ENCODE results near the gene GPSM3. TPM values are rescaled to one million over a fixed set of nuclear protein-coding genes. Genes with fewer than 3 reads are reported as not detected.

GPSM3 gene
- total RNA-seq, 4 donors from 2014 or later = 2.3 to 9.7 (median 3.5) TPM; not detected in 1

DNA sequence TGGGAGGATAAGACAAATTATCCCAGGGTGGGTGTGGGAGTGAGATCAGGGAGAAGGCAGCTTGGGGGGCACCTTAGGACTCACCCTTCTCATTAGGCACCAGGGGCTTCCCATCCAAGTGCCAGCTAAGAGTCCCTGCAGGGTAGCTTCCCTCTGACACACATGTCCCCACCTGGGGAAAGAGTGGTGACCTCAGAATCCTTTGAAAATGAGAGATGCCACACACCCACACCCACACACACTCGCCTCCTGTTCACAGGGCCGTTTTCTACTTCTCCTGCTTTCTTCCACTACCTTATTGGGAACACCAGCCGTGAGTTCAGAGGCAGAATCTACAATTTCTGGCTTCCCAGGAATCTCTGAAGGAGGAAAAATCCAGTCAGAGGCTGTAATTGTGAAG, 9.4 kb downstream of the GPSM3 start:
- Histone ChIP-seq H3K36me3 (no peaks in the 10 kb centered on the region), H3K4me1 (peaks cover 9 to 14% of the 10 kb centered on the region in 2 donors)

DNA sequence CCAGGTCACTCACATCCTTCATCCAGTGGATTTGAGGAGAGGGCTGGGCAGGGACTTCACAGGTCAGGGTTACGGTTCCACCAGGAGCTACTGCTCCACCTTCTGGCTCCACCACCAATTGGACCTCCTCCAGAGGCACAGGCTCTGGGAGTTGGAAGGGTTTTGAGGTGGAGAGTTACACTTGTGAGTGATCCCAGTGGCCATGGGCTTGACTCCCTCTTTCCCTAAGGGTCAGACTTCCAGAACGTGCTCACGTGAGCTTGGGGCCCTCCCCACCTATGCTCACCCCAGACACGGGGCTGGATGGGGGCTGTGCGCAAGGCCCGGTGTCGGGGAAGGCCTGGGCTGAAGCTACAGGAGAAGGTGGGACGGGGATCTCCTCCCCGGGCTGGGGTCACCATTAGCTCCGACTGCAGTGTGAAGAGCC, 9.9 kb downstream of the GPSM3 start:
- Histone ChIP-seq H3K27me3 (no peaks in the 10 kb centered on the region), H3K4me3 (no peak overlapping the region), H3K9me3 (no peaks in the 10 kb centered on the region), H3K27ac (peak overlapping the region; percentile 3 to 100), H3K4me1 (peaks cover 9 to 14% of the 10 kb centered on the region in 2 donors), H3K36me3 (no peaks in the 10 kb centered on the region)
- intact Hi-C loops (cut with DNase I; ENCODE audit: low total_unique reads) = no loop called here
- DNase-seq = no peak
- TF ChIP-seq POLR2A (IDR thresholded peaks at IDR 0.05) = no peak
- TF ChIP-seq, protein P1, sequence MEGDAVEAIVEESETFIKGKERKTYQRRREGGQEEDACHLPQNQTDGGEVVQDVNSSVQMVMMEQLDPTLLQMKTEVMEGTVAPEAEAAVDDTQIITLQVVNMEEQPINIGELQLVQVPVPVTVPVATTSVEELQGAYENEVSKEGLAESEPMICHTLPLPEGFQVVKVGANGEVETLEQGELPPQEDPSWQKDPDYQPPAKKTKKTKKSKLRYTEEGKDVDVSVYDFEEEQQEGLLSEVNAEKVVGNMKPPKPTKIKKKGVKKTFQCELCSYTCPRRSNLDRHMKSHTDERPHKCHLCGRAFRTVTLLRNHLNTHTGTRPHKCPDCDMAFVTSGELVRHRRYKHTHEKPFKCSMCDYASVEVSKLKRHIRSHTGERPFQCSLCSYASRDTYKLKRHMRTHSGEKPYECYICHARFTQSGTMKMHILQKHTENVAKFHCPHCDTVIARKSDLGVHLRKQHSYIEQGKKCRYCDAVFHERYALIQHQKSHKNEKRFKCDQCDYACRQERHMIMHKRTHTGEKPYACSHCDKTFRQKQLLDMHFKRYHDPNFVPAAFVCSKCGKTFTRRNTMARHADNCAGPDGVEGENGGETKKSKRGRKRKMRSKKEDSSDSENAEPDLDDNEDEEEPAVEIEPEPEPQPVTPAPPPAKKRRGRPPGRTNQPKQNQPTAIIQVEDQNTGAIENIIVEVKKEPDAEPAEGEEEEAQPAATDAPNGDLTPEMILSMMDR (IDR thresholded peaks at IDR 0.05) = no peak

More for the DNA sequence above, 9.4 kb downstream of the GPSM3 start:
- Histone ChIP-seq H3K27me3 (no peaks in the 10 kb centered on the region), H3K4me3 (no peak overlapping the region), H3K9me3 (no peaks in the 10 kb centered on the region), H3K27ac (peak overlapping the region; percentile 83 to 100)
- TF ChIP-seq, protein P1 (IDR thresholded peaks at IDR 0.05) = no peak
- intact Hi-C loops (cut with DNase I; ENCODE audit: low total_unique reads) = no loop called here
- no peak for DNase-seq

DNA sequence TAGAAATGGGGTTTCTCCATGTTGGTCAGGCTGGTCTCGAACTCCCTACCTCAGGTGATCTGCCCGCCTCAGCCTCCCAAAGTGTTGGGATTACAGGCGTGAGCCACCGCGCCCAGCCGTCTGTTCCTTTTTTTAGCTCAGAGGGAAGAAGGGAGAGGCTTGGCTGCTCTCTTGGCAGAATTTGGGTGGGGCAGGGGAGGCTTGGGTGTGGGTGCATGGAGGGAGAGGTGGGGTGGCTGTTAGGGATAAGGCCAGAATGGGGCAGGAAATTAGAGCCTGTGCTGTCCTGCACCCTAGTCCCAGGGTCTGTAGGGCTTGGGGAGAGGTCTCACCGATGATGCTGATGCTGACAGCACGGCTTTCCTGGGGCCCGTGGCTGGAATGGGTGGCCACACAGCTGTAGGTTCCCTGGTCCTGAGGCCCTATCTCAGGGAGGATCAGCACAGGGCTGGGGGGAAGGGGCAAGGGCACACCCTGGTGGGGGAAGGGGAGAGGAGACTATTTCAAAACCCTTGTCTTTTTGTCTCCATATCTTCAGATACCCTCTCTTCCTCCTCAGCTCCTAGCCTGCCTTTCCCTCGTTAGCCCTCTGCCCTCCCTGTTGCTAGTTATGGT, 10.4 kb downstream of the GPSM3 start:
- DNase-seq = no peak
- no peaks in the 10 kb centered on the region for H3K36me3 ChIP-seq
- H3K4me3 ChIP-seq = no peak overlapping the region
- no peaks in the 10 kb centered on the region for H3K27me3 ChIP-seq
- H3K9me3 ChIP-seq = no peaks in the 10 kb centered on the region
- H3K4me1 ChIP-seq = peaks cover 9 to 14% of the 10 kb centered on the region in 2 donors
- no peak for TF ChIP-seq POLR2A (IDR thresholded peaks at IDR 0.05)
- TF ChIP-seq, protein P1 (IDR thresholded peaks at IDR 0.05) = no peak
- intact Hi-C loops (cut with DNase I; ENCODE audit: low total_unique reads) = no loop called here
- H3K27ac ChIP-seq = peak overlapping the region; percentile 3 to 100

DNA sequence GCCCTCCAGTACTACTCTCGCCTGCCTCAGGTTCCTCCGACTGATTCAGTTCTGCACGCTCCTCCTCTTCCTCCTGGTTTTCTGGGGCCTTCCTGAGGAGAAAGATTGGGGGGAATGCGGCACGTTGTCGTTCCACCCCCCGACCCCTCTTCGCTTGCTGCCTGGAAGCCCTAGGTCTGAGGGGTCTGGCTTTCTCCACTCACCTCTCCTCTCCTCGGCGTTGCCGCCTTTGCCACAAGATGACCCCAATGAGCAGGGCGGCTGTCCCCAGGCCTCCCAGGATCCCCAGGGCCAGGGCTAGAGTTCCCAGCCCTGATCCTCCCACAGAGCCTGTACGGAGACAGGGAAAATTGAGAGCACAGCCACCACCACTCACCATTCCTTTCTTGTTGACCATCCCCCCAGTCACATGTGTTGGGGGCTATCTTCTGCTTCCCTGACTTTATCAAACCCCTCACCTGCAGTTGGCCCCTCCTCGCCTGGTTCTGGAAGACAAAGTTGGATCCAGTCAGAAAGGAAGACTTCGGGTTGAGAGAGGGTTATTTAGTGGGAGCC, 11.2 kb downstream of the GPSM3 start:
- no peak for TF ChIP-seq POLR2A (IDR thresholded peaks at IDR 0.05)
- TF ChIP-seq, protein P1 (IDR thresholded peaks at IDR 0.05) = no peak
- peak overlapping the region in 1 of 2 donors; percentile 100 for H3K27ac ChIP-seq
- H3K4me1 ChIP-seq = peaks cover 9 to 14% of the 10 kb centered on the region in 2 donors
- H3K4me3 ChIP-seq = no peak overlapping the region
- no peak for DNase-seq
- H3K36me3 ChIP-seq = no peaks in the 10 kb centered on the region
- intact Hi-C loops (cut with DNase I; ENCODE audit: low total_unique reads) = no loop called here
- no peaks in the 10 kb centered on the region for H3K9me3 ChIP-seq
- no peaks in the 10 kb centered on the region for H3K27me3 ChIP-seq

DNA sequence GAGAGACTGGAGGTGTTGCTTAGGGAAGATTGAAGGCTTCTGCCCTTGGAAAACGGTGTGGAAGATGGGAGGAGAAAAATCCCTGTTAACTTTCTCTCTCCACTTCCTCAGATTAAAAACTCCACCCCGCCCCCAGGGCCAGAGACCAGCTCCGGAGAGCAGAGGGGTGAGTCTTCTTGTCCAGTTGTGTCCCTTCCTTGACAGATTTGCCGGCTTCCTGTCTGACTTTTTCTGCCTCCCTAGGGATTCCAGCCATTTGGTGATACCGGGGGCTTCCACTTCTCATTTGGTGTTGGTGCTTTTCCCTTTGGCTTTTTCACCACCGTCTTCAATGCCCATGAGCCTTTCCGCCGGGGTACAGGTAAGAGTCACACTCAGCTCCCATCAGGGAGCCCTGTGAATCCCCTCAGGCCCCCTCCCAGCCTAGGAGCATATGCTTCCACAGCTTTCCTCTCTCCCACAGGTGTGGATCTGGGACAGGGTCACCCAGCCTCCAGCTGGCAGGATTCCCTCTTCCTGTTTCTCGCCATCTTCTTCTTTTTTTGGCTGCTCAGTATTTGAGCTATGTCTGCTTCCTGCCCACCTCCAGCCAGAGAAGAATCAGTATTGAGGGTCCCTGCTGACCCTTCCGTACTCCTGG, 12.6 kb downstream of the GPSM3 start:
- Histone ChIP-seq H3K27me3 (no peaks in the 10 kb centered on the region), H3K27ac (peak overlapping the region; percentile 96 to 98), H3K36me3 (no peaks in the 10 kb centered on the region), H3K9me3 (no peaks in the 10 kb centered on the region), H3K4me1 (peaks cover 9 to 14% of the 10 kb centered on the region in 2 donors), H3K4me3 (no peak overlapping the region)
- no peak for DNase-seq
- intact Hi-C loops (cut with DNase I; ENCODE audit: low total_unique reads) = loop anchor here (10.0 kb wide), 1 partner anchor 55 kb away; the partner anchor contains the start of gene ATF6B
- TF ChIP-seq, protein P1 (IDR thresholded peaks at IDR 0.05) = no peak
- no peak for TF ChIP-seq POLR2A (IDR thresholded peaks at IDR 0.05)

All from uterus (tissue), 4 donors.